GM23338 (cell line): Measurements from ENCODE around the gene KCNAB1. TPM values are rescaled to one million over a fixed set of nuclear protein-coding genes. Genes with fewer than 3 reads are reported as not detected.

ENCODE experiments used
- ATAC-seq: fragments of 200-7000 bp; cut with Tn5 transposase; 3 replicates; pipeline ENCODE4 v1.9.1; 2020
- DNase-seq: peaks from one replicate; pipeline ENCODE4 v3.0.0-alpha.2; 2015; ENCODE audit warnings: low spot score
- H2AFZ ChIP-seq: fragments of 200-600 bp; sonication (generic); 2 replicates; pipeline ENCODE4 v1.8.0; 2016; ENCODE audit warnings: antibody characterized with exemption, mild to moderate bottlenecking, moderate library complexity
- H3F3A ChIP-seq: fragments of 200-600 bp; sonication (generic); replicated peaks from 2 replicates; pipeline ENCODE4 v1.8.0; 2017; ENCODE audit warnings: antibody characterized with exemption, mixed run types, low read depth
- H3K27ac ChIP-seq: fragments of 200-600 bp; sonication (generic); 2 replicates; pipeline ENCODE4 v1.6.1; 2016; ENCODE audit warnings: low read depth
- H3K27me3 ChIP-seq: fragments of 200-600 bp; sonication (generic); 2 replicates; pipeline ENCODE4 v1.8.0; 2016; ENCODE audit warnings: mild to moderate bottlenecking, mixed run types, moderate library complexity; ENCODE audit not compliant: insufficient read depth
- H3K36me3 ChIP-seq: fragments of 200-600 bp; sonication (generic); 2 replicates; pipeline ENCODE4 v1.8.0; 2016; ENCODE audit warnings: mild to moderate bottlenecking; ENCODE audit not compliant: insufficient read depth
- H3K4me1 ChIP-seq: fragments of 200-600 bp; sonication (generic); 2 replicates; pipeline ENCODE4 v1.8.0; 2016; ENCODE audit warnings: mild to moderate bottlenecking, moderate library complexity; ENCODE audit not compliant: insufficient read depth
- H3K4me2 ChIP-seq: fragments of 200-600 bp; sonication (generic); 2 replicates; pipeline ENCODE4 v1.7.1; 2017; ENCODE audit warnings: mixed run types
- H3K4me3 ChIP-seq: fragments of 200-600 bp; sonication (generic); 2 replicates; pipeline ENCODE4 v1.6.1; 2016; ENCODE audit warnings: mixed run types
- H3K79me2 ChIP-seq: fragments of 200-600 bp; sonication (generic); replicated peaks from 2 replicates; pipeline ENCODE4 v1.8.0; 2017; ENCODE audit warnings: mild to moderate bottlenecking; ENCODE audit not compliant: insufficient read depth
- H3K9me2 ChIP-seq: fragments of 200-600 bp; sonication (generic); 2 replicates; pipeline ENCODE4 v1.8.0; 2017; ENCODE audit not compliant: insufficient read depth
- H4K20me1 ChIP-seq: fragments of 200-600 bp; sonication (generic); replicated peaks from 2 replicates; pipeline ENCODE4 v1.8.0; 2017; ENCODE audit warnings: mild to moderate bottlenecking; ENCODE audit not compliant: insufficient read depth
- H3K27ac Mint-ChIP-seq: 2 replicates; pipeline ENCODE4 v1.8.0; 2020; ENCODE audit warnings: inconsistent platforms, mild to moderate bottlenecking, moderate library complexity, mixed read lengths
- H3K27me3 Mint-ChIP-seq: 3 replicates; pipeline ENCODE4 v1.8.0; 2022; ENCODE audit warnings: low read depth, mild to moderate bottlenecking, moderate library complexity, mixed read lengths, inconsistent platforms; ENCODE audit not compliant: insufficient read depth, poor library complexity
- H3K36me3 Mint-ChIP-seq: 3 replicates; pipeline ENCODE4 v1.8.0; 2021; ENCODE audit warnings: low read depth, mild to moderate bottlenecking, inconsistent platforms, moderate library complexity, mixed read lengths
- H3K4me1 Mint-ChIP-seq: 3 replicates; pipeline ENCODE4 v1.8.0; 2020; ENCODE audit warnings: mild to moderate bottlenecking, inconsistent platforms, mixed read lengths
- H3K4me3 Mint-ChIP-seq: 3 replicates; pipeline ENCODE4 v1.8.0; 2021; ENCODE audit warnings: moderate library complexity, mild to moderate bottlenecking, inconsistent platforms, mixed read lengths
- H3K9me3 Mint-ChIP-seq: 3 replicates; pipeline ENCODE4 v1.8.0; 2020; ENCODE audit warnings: moderate library complexity, mild to moderate bottlenecking, inconsistent platforms, mixed read lengths
- CREB1 ChIP-seq: fragments of 250-450 bp; sonication (Bioruptor Pico); IDR thresholded peaks from 2 replicates; pipeline ENCODE4 v1.5.0; 2020; ENCODE audit warnings: low read depth, mild to moderate bottlenecking, moderate library complexity
- CTCF ChIP-seq, 2 experiments: fragments of 200-600 bp in 1 of 2; sonication (generic) in 1 of 2; conservative IDR thresholded peaks; 2 replicates each; pipeline versions ENCODE4 v1.5.1 to v1.6.1; 2016 to 2017; ENCODE audit warnings: antibody characterized with exemption in 2 of 2, low read depth in 2 of 2, mild to moderate bottlenecking in 2 of 2, moderate library complexity in 1 of 2
- ETS1 ChIP-seq: IDR thresholded peaks from 2 replicates; pipeline ENCODE4 v1.6.1; 2016; ENCODE audit warnings: antibody characterized with exemption
- EZH2phosphoT487 ChIP-seq: fragments of 200-600 bp; sonication (generic); IDR thresholded peaks from one replicate; pipeline ENCODE4 v1.8.1; 2018; ENCODE audit warnings: antibody characterized with exemption; ENCODE audit not compliant: unreplicated experiment
- JUNB ChIP-seq: IDR thresholded peaks from one replicate; pipeline ENCODE4 v1.6.1; 2016; ENCODE audit warnings: antibody characterized with exemption; ENCODE audit not compliant: unreplicated experiment
- NANOG ChIP-seq: IDR thresholded peaks from 2 replicates; pipeline ENCODE4 v1.6.1; 2016; ENCODE audit warnings: antibody characterized with exemption, borderline replicate concordance
- STAT1 ChIP-seq: IDR thresholded peaks from one replicate; pipeline ENCODE4 v1.6.1; 2016; ENCODE audit warnings: antibody characterized with exemption; ENCODE audit not compliant: unreplicated experiment
- ZNF331 ChIP-seq: fragments of 250-450 bp; sonication (Bioruptor Pico); IDR thresholded peaks from 2 replicates; pipeline ENCODE4 v1.5.0; 2020; ENCODE audit warnings: low read depth, mild to moderate bottlenecking, moderate library complexity
- ZNF462 ChIP-seq: fragments of 250-450 bp; sonication (Bioruptor Pico); IDR thresholded peaks from 2 replicates; pipeline ENCODE4 v1.5.0; 2020; ENCODE audit warnings: mild to moderate bottlenecking, moderate library complexity
- polyA plus RNA-seq: library from polyadenylated mRNA; unstranded; fragments of >200 nt; fragmentation: Nextera tagmentation; extraction: Ambion mirVana; gene quantifications from 2 replicates; pipeline ENCODE4 v1.2.1, GENCODE V29; 2016
- total RNA-seq: library from RNA; depleted of rRNA; stranded (reverse); fragments of >200 nt; shearing (Covaris generic); gene quantifications from 2 replicates; pipeline ENCODE4 v1.2.3, GENCODE V29; 2014

KCNAB1 gene
- total and polyA plus RNA-seq, 2 experiments from 2014 or later: 0.69 to 2.6 TPM

GRCh38 chr3:156351783-156352182 is 231.4 kb downstream of the KCNAB1 start (continued):
- TF ChIP-seq ZNF462 (CRISPR knock-in tag) (no peak), NANOG (no peak), EZH2phosphoT487 (no peak), CREB1 (CRISPR knock-in tag) (no peak), ETS1 (no peak)

GRCh38 chr3:156352728-156353127 is 232.3 kb downstream of the KCNAB1 start:
- Mint-ChIP-seq H3K27ac (no peak overlapping the region), H3K4me3 (no peak overlapping the region), H3K4me1 (peaks cover 16% of the 10 kb centered on the region), H3K36me3 (no peaks in the 10 kb centered on the region), H3K9me3 (no peaks in the 10 kb centered on the region), H3K27me3 (no peaks in the 10 kb centered on the region)
- H3K4me3 ChIP-seq: no peak overlapping the region
- no peak overlapping the region for H2AFZ ChIP-seq
- ATAC-seq (no peak), DNase-seq (no peak)
- H3K27ac ChIP-seq: no peak overlapping the region
- H3K4me1 ChIP-seq: peaks cover 16% of the 10 kb centered on the region
- no peak overlapping the region for H3K4me2 ChIP-seq
- H3K36me3 ChIP-seq: no peaks in the 10 kb centered on the region
- no peaks in the 10 kb centered on the region for H3K27me3 ChIP-seq
- H3K79me2 ChIP-seq: no peaks in the 10 kb centered on the region
- H3K9me2 ChIP-seq: no peaks in the 10 kb centered on the region
- no peaks in the 10 kb centered on the region for H3F3A ChIP-seq
- no peaks in the 10 kb centered on the region for H4K20me1 ChIP-seq
- TF ChIP-seq JUNB (no peak), STAT1 (no peak), CTCF (conservative IDR thresholded peaks at IDR 0.05; ENCODE audit: low read depth in 2 of 2) (no peak), ZNF331 (CRISPR knock-in tag) (no peak), ETS1 (no peak)
